ES-I3 (cell line): ENCODE results near the gene L1CAM.

Experiments
- H3K36me3 ChIP-seq: 2 replicates; pipeline ENCODE4 v1.6.1; 2013; ENCODE audit warnings: mild to moderate bottlenecking, low read length, control low read depth, moderate library complexity; ENCODE audit not compliant: insufficient read depth
- H3K4me1 ChIP-seq: 2 replicates; pipeline ENCODE4 v1.6.1; 2013; ENCODE audit warnings: mild to moderate bottlenecking, control low read depth, low read length; ENCODE audit not compliant: insufficient read depth
- H3K9ac ChIP-seq: 2 replicates; pipeline ENCODE4 v1.6.1; 2013; ENCODE audit warnings: low read depth, mild to moderate bottlenecking, low read length, moderate library complexity
- H3K9me3 ChIP-seq: 2 replicates; pipeline ENCODE4 v1.6.1; 2013; ENCODE audit warnings: mild to moderate bottlenecking, low read length, moderate library complexity; ENCODE audit not compliant: control insufficient read depth, insufficient read depth

L1CAM gene

DNA sequence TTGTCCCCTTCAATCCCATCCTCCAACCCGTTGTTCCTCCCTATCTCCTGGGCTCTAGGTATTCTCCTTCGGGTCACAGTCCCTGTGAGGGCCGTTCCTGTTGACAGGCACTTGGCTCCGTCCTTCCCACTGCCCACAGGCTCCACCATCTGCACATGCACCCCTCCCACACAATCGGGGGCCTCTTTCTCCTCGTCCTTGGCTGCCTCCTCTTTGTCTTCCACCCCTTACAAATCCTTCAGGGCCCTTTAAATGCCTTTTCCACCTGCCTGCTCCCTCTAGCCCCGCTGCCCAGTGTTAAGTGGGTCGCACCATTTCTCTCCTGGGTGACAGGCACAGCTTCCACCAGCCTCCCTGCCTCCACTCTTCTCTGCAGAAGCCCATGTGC is 15.8 kb upstream of the L1CAM start:
- Histone ChIP-seq H3K36me3 (no peaks in the 10 kb centered on the region), H3K9me3 (no peaks in the 10 kb centered on the region), H3K9ac (no peak overlapping the region), H3K4me1 (peaks cover 29% of the 10 kb centered on the region; the same call in 1 of the 2 replicates)

DNA sequence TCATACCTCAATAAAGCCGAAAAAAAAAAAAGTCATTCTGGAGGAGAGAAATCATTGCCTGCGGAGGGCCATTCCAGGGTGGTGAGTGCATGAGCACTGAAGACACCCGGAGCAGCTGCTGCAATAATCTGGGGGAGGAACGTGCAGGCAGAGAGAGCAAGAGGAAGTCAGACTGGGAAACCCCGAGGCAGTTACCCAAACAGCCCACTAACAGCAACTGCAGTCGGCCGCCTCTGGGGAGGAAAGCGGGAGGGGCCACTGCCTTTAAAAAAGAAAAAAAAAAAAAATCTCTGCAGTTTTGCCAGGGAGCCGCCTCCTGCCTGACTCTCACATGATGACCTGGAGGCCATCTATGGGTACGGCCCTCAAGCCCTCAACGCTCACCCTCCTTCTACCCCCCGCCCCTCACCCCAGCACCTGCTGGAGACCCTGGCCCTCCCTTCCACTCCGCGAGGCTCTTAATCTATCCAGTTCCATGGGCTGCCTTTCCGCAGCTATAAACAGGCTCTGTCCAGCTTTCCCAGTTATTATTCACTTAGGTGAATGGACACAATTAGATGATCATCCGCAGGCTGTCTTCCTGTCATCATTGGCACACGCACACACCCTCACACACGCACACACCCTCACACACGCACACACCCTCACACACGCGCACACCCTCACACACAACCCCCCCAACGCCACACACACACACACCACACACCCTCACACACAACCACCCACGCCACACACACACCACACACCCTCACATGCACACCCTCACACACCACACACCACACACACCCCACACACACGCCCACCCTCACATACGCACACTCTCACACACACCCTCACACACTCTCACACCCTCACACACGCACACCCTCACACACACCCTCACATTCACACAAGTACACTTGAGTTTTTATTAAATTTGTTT is 15.1 kb upstream of the L1CAM start:
- no peaks in the 10 kb centered on the region for H3K9me3 ChIP-seq
- peaks cover 29% of the 10 kb centered on the region; the same call in 1 of the 2 replicates for H3K4me1 ChIP-seq
- H3K9ac ChIP-seq: no peak overlapping the region
- no peaks in the 10 kb centered on the region for H3K36me3 ChIP-seq

DNA sequence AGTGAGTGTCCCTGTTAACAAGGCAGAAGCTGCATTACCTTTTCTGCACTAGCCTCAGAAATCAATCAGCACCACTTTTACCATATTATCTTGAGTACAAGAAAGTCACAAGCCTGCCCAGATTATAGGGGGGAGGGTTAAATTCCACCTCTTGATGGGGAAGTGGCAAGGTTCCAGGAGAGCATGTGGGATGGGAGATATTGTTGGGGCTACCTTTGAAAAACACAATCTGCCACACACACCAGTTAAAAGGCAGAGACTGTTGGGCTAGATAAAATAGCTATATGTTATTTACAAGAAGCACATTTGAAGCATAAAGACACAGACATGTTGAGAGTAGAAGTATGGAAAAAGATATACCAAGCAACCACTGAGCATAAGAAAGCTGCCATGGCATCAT is 11.9 kb upstream of the L1CAM start:
- Histone ChIP-seq H3K9me3 (no peaks in the 10 kb centered on the region), H3K36me3 (no peaks in the 10 kb centered on the region), H3K9ac (no peak overlapping the region), H3K4me1 (peaks cover 18% of the 10 kb centered on the region; the same call in 1 of the 2 replicates)

DNA sequence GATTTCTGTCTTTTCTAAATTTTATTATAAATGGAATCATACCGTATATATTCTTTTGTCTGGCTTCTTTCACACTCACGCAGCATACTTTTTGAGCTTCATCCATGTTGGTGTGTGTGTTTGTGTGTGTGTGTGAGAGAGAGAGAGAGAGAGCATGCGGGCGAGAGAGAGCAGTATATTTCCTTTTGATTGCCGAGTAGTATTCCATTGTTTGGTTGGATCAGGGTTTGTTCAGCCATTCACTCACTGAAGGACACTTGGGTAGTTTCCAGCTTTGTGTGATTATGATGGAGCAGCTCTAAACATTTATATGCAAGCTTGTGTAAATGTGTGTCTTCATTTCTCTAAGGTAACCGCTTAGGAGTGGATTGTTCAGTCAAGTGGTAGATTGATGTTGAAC is 3.1 kb upstream of the L1CAM start:
- Histone ChIP-seq H3K4me1 (peaks cover 30% of the 10 kb centered on the region), H3K9ac (no peak overlapping the region), H3K36me3 (no peaks in the 10 kb centered on the region), H3K9me3 (no peaks in the 10 kb centered on the region)

DNA sequence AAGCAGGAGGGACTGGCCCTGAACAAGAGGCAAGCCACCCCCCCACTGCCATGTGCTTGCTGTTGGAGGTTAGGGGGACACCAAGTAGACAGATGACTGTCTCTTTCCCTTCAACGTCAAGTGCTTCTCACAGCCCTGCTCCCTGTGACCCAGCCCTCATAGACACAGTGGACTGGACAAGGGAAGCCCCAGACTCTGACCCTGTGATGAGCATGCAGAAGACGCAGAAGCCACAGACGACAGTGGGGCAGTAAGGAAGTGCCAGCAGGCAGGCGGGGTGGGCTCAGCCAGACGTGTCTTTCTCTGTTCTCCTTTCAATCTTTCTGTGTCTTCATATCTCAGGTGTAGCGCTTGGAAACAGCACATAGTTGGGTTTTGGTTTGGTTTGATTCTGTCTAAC is 2.4 kb upstream of the L1CAM start:
- Histone ChIP-seq H3K9me3 (no peaks in the 10 kb centered on the region), H3K4me1 (peaks cover 37% of the 10 kb centered on the region), H3K9ac (no peak overlapping the region), H3K36me3 (no peaks in the 10 kb centered on the region)

DNA sequence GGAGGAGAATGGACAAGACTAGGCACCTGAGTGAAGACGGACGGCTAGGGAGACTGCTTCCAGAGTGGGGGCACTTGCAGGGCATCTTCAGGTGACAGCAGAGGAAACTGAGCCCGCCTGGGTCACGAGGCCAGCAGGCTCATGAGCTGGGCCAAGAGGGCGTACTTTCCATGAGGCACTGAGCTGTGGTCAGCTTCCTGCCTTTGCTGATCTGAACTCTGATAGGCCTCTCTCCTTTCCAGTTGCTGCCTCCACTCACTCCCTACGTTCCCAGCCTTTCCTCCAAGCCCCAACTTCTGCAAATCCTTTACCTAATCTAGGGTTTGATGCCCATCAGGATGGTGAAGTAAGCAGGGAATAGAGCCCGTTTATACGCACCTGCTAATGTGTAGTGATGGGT is 1.4 kb upstream of the L1CAM start:
- Histone ChIP-seq H3K9ac (peak overlapping the region; percentile 56; the same call in 1 of the 2 replicates), H3K4me1 (peaks cover 39% of the 10 kb centered on the region), H3K36me3 (no peaks in the 10 kb centered on the region), H3K9me3 (no peaks in the 10 kb centered on the region)

DNA sequence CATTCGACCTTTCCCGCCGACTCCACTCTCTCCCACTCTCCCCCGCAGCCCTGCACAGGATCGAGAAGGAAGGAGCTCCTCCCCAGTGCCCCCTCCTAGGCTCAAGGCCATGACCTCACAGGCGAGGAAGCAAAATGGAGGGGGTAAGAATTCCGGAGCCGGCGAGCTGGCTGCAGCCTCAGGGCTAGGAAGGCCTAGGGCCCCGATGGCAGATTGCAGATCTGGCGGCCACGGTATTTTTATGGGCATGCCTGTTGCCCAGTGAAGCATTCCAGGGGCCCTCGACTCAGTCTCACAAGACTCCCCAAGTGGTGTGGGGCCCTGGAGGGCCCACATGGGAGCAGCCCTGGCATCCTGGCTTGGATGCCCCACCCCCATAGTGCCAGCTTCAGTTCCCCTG is 942 bp upstream of the L1CAM start:
- Histone ChIP-seq H3K9me3 (no peaks in the 10 kb centered on the region), H3K9ac (peak overlapping the region; percentile 56), H3K4me1 (peaks cover 37% of the 10 kb centered on the region), H3K36me3 (no peaks in the 10 kb centered on the region)

DNA sequence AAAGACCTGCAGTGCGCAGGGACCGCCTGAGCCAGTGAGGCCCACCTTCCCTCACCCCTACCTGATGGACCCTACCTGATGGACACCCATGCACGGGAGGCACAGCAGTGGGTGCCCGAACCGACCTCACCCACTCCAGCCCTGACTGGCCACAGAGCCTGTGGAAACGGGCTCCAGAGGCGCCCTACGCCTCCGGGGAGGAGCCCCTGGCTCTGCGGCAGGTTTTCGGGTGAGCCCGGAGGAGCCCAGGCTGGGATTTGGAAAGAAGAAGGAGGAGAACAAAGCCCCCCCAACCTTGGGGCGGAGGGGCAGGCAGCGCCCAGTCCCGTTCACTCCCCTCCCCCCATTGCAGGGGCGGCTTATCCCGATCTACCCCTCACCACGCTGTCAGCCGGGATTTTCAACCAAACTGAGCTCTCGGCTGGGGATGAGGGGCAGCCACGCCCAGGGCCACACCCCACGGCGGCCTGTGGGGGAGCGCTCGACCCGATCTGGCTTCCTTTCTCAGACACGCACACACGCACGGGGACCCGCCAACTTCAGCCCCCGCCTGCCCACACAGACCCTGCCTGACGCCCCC is 675 bp downstream of the L1CAM start:
- H3K9ac ChIP-seq: peak overlapping the region; percentile 63
- H3K4me1 ChIP-seq: peaks cover 52% of the 10 kb centered on the region
- no peaks in the 10 kb centered on the region for H3K9me3 ChIP-seq
- H3K36me3 ChIP-seq: no peaks in the 10 kb centered on the region

DNA sequence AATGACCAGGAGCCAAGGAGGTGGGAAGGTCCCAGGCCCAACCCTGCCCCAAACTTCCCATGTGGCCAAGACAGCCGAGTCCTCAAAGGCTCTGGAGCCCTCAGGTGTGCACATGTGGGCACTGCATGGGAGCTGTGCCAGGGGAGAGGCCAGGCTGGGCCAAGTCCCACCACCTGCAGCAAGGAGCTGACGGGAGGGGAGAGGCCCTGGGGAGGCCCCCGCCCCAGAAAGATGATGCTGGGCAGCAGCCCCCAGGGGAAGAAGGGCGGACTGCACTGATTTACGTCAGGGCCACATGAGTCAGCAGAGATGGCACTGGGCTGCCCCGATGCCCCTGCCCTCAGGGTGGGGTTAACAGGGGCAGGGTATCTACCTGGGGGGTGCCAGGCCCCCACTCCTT is 1.4 kb downstream of the L1CAM start:
- Histone ChIP-seq H3K9ac (peak overlapping the region; percentile 63; the same call in 1 of the 2 replicates), H3K36me3 (no peaks in the 10 kb centered on the region), H3K9me3 (no peaks in the 10 kb centered on the region), H3K4me1 (peaks cover 55% of the 10 kb centered on the region)

DNA sequence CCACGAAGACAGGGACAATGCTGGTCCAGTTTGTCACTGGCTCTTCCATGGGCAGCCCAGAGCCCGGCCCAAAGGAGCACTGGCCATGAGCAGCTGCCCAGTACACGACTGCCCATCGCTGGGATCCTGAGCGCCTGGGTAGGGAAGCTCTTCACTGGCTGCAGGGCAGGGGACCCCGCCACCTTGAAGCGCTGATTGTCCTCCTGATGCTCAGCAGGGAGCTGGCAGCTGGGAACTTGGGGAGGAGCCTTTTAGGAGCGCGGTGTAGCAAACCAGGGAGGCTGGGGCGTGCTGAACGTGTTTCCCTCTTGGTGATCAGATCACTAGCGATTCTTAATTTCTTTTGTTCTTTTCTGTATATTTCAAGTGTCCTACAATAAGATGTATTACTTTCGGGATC is 1.8 kb downstream of the L1CAM start:
- Histone ChIP-seq H3K36me3 (no peaks in the 10 kb centered on the region), H3K9me3 (no peaks in the 10 kb centered on the region), H3K4me1 (peaks cover 55% of the 10 kb centered on the region), H3K9ac (no peak overlapping the region)

DNA sequence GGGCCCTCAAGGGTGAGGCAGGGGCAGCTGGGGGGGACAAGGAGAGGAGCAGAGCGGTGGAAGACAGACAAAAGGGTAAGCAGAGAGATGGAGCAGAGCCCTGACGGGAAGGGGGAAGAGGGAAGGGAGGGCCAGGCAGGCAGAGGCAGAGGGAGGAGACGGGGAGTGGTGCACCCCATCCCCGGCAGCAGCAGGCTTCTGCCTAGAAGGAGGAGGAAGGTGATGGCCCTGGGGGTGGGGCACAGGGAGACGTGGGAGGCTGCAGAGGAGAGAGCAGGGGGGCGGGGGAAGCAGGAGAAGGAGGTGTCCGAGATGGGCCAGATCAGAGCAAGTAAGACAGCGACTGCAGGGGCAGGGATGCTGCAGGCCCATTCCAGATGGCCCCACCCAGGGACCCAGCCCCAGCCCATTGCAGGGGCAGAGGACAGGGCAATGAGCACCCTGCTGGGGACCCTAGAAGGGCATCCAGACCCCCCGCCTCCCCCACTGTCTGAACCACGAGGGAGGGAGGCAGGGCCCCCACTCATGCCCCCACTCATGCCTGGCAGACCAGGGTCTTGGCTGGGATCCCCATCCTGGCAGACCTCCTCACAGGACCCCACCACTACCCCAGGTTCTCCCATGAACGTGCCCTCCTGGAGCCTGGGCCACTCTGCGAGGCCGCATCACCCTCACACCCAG is 2.7 kb downstream of the L1CAM start:
- H3K9ac ChIP-seq: no peak overlapping the region
- H3K9me3 ChIP-seq: no peaks in the 10 kb centered on the region
- peaks cover 58% of the 10 kb centered on the region for H3K4me1 ChIP-seq
- H3K36me3 ChIP-seq: no peaks in the 10 kb centered on the region

DNA sequence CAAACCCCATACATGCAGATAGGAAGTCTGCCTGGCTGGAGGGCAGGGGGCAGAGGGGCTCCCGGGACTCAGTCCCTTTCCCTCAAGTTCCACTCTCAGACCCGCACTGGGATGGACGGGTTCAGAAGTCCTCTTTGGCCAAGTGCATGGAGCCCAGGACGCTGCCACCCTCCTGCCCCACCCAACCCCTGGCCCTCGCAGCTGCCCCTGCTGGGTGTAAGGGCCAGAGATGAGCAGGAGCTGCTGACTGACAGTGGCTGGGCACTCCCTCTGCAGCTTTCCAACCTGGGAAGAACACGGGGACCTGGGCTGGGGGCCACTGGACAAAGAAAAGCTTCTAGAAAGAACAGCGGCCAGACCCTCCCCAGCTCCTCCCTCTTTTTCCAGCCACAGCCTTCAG is 3.4 kb downstream of the L1CAM start:
- H3K9ac ChIP-seq: no peak overlapping the region

DNA sequence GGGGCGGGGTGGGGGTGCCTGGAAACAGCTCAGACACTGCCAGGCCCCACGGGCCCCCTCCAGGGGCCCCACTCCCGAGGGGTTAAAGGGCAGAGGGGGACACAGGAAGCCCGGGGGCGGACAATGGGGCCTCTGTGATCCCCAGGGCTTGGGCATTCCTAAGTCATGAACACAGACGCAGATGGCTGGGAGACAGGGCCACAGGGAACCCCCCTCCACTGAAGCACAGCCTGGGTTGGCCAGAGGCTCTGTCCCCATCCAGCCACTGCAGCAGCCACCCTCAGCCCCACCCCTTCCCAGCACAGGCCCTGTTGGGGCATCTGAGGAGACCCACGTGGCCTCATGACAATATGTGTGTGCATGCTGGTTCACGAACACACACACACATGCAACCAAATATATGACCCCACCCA is 3.9 kb downstream of the L1CAM start:
- Histone ChIP-seq H3K9me3 (no peaks in the 10 kb centered on the region), H3K36me3 (no peaks in the 10 kb centered on the region), H3K9ac (no peak overlapping the region), H3K4me1 (peaks cover 59% of the 10 kb centered on the region)

More for the DNA sequence above, 3.4 kb downstream of the L1CAM start:
- Histone ChIP-seq H3K36me3 (no peaks in the 10 kb centered on the region), H3K4me1 (peaks cover 63% of the 10 kb centered on the region), H3K9me3 (no peaks in the 10 kb centered on the region)

DNA sequence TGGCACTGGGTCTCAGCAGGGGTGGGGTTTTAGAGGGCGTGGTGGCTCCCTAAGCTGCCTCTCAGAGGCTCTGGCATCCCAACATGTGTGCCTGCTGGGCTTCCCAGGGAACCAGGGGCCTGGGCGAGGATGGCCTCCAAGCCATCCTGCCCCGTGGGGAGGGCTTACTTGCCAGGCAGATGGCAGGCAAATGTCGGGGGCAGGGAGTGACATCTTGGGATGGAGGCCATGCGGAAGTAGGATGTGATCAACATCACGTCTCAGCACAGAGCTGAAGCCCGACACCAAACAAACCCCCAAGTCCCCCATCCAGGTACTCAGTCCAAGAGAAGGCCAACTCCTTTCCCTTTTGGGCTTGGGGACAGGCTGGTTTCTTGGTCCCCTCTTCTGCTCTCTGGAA is 4.7 kb downstream of the L1CAM start:
- Histone ChIP-seq H3K4me1 (peaks cover 57% of the 10 kb centered on the region), H3K9me3 (no peaks in the 10 kb centered on the region), H3K36me3 (no peaks in the 10 kb centered on the region), H3K9ac (no peak overlapping the region)

DNA sequence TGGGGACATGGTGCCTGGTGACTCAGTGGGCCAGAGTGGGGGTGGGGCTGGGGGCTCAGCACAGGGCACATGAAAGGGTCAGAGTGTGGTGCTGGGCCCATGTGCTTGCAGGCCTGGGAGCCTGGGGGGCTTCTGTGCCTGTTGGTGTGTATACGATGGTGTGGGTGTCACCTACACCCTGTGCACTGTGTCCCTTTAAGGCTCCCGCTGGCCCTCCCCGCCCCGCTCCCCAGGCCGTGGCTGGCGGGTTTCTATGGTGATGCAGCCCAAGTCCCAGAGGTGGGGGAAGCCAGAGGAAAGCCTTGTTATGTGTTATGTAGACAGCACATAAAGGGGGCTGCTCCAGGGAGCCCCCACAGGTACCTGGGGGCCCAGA is 5.5 kb downstream of the L1CAM start:
- Histone ChIP-seq H3K36me3 (no peaks in the 10 kb centered on the region), H3K4me1 (peaks cover 60% of the 10 kb centered on the region), H3K9ac (no peak overlapping the region), H3K9me3 (no peaks in the 10 kb centered on the region)
